WTC11 (cell line): ENCODE data around the gene AMDHD2. TPM values are rescaled to one million over a fixed set of nuclear protein-coding genes. Genes with fewer than 3 reads are reported as not detected.

Experiments
- ATAC-seq: fragments of 200-7000 bp; cut with Tn5 transposase; 2 replicates; pipeline ENCODE4 v1.10.0; 2021; ENCODE audit warnings: mild to moderate bottlenecking, moderate library complexity
- Bru-seq: library from RNA; stranded (reverse); fragments of 400-500 nt; gene quantifications from one replicate; lab custom pipeline; 2021; lab: Mats Ljungman, UMichigan
- CTCF ChIA-PET: fragments of 300-600 bp; sonication (Branson Sonifier 250); formaldehyde crosslinking; loops from one replicate; lab custom pipeline; 2021; ENCODE audit warnings: antibody characterized with exemption; lab: Charles Lee
- POLR2A ChIA-PET: fragments of 350-600 bp; sonication (Branson Sonifier 250); formaldehyde crosslinking; loops from one replicate; lab custom pipeline; 2021; ENCODE audit warnings: antibody characterized with exemption; lab: Charles Lee
- DNase-seq: peaks from one replicate; pipeline ENCODE4 v3.0.0; 2021; ENCODE audit warnings: low spot score
- H3K27ac Mint-ChIP-seq: 2 replicates; pipeline ENCODE4 v1.8.0; 2021; ENCODE audit warnings: mixed read lengths
- H3K27me3 Mint-ChIP-seq: 2 replicates; pipeline ENCODE4 v1.8.0; 2021; ENCODE audit warnings: low read depth, mild to moderate bottlenecking, moderate library complexity, mixed read lengths
- H3K36me3 Mint-ChIP-seq: 2 replicates; pipeline ENCODE4 v1.8.0; 2021; ENCODE audit warnings: mixed read lengths
- H3K4me1 Mint-ChIP-seq: 2 replicates; pipeline ENCODE4 v1.8.0; 2022; ENCODE audit warnings: mixed read lengths
- H3K4me3 Mint-ChIP-seq: 2 replicates; pipeline ENCODE4 v1.8.0; 2021; ENCODE audit warnings: mild to moderate bottlenecking, moderate library complexity, mixed read lengths
- H3K9me3 Mint-ChIP-seq: 2 replicates; pipeline ENCODE4 v1.8.0; 2021; ENCODE audit warnings: mixed read lengths
- ATF1 ChIP-seq: sonication (generic); formaldehyde crosslinking; IDR thresholded peaks from 2 replicates; pipeline ENCODE4 v1.8.1; 2023; ENCODE audit warnings: mild to moderate bottlenecking, moderate library complexity, missing genetic modification reagents
- CREM ChIP-seq: sonication (generic); formaldehyde crosslinking; IDR thresholded peaks from 2 replicates; pipeline ENCODE4 v1.8.1; 2022; ENCODE audit warnings: mild to moderate bottlenecking, missing genetic modification reagents, moderate library complexity
- KAT7 ChIP-seq: sonication (generic); formaldehyde crosslinking; IDR thresholded peaks from 2 replicates; pipeline ENCODE4 v1.8.1; 2023; ENCODE audit warnings: missing genetic modification reagents, mild to moderate bottlenecking, borderline replicate concordance
- MXD4 ChIP-seq: fragments of 250-450 bp; sonication (Bioruptor Pico); IDR thresholded peaks from 2 replicates; pipeline ENCODE4 v1.8.0; 2021; ENCODE audit warnings: mild to moderate bottlenecking, moderate library complexity, borderline replicate concordance
- NFATC4 ChIP-seq: fragments of 250-450 bp; sonication (Bioruptor Pico); IDR thresholded peaks from 2 replicates; pipeline ENCODE4 v1.9.0; 2021; ENCODE audit warnings: mild to moderate bottlenecking
- NR1H2 ChIP-seq: sonication (generic); formaldehyde crosslinking; IDR thresholded peaks from 2 replicates; pipeline ENCODE4 v1.9.0; 2021; ENCODE audit warnings: mild to moderate bottlenecking, moderate library complexity, missing genetic modification reagents
- RORB ChIP-seq: fragments of 250-450 bp; sonication (Bioruptor Pico); IDR thresholded peaks from 2 replicates; pipeline ENCODE4 v1.9.0; 2021; ENCODE audit warnings: mild to moderate bottlenecking
- SMAD4 ChIP-seq: sonication (generic); formaldehyde crosslinking; IDR thresholded peaks from 2 replicates; pipeline ENCODE4 v1.8.0; 2022; ENCODE audit warnings: mild to moderate bottlenecking, missing genetic modification reagents
- SOX15 ChIP-seq: fragments of 250-450 bp; sonication (Bioruptor Pico); IDR thresholded peaks from 2 replicates; pipeline ENCODE4 v1.9.0; 2021; ENCODE audit warnings: mild to moderate bottlenecking
- SP1 ChIP-seq: sonication (generic); formaldehyde crosslinking; conservative IDR thresholded peaks from 2 replicates; pipeline ENCODE4 v1.8.1; 2022; ENCODE audit warnings: missing genetic modification reagents
- TEAD4 ChIP-seq: sonication (generic); formaldehyde crosslinking; IDR thresholded peaks from 2 replicates; pipeline ENCODE4 v1.8.0; 2022; ENCODE audit warnings: mild to moderate bottlenecking, missing genetic modification reagents
- ZNF232 ChIP-seq: sonication (generic); formaldehyde crosslinking; IDR thresholded peaks from 2 replicates; pipeline ENCODE4 v1.8.0; 2022; ENCODE audit warnings: mild to moderate bottlenecking, missing genetic modification reagents
- ZNF263 ChIP-seq: sonication (generic); formaldehyde crosslinking; IDR thresholded peaks from 2 replicates; pipeline ENCODE4 v1.8.1; 2022; ENCODE audit warnings: low read depth, mild to moderate bottlenecking, moderate library complexity, missing genetic modification reagents
- ZNF317 ChIP-seq: sonication (generic); formaldehyde crosslinking; IDR thresholded peaks from 2 replicates; pipeline ENCODE4 v1.8.1; 2023; ENCODE audit warnings: low read depth, mild to moderate bottlenecking, moderate library complexity, missing genetic modification reagents, borderline replicate concordance
- ZNF416 ChIP-seq: fragments of 250-450 bp; sonication (Bioruptor Pico); IDR thresholded peaks from 2 replicates; pipeline ENCODE4 v1.9.0; 2021; ENCODE audit warnings: mild to moderate bottlenecking, inconsistent platforms
- long read RNA-seq, 3 experiments: library from RNA in 1 of 3; library from capped mRNA in 1 of 3; library from polyadenylated mRNA in 1 of 3; unstranded in 2 of 3; stranded (forward) in 1 of 3; transcript quantifications; one replicate each; pipeline ENCODE4 v2.0.0, GENCODE V29; 2021
- total RNA-seq: library from RNA; stranded (reverse); gene quantifications from 3 replicates; pipeline ENCODE4 v1.2.3, GENCODE V29; 2021
- TF ChIP-seq, protein P1 (sequence below): fragments of 250-450 bp; sonication (Bioruptor Pico); IDR thresholded peaks from 2 replicates; pipeline ENCODE4 v1.9.0; 2021; ENCODE audit warnings: mild to moderate bottlenecking
- TF ChIP-seq, protein P2 (sequence below): sonication (generic); formaldehyde crosslinking; IDR thresholded peaks from 2 replicates; pipeline ENCODE4 v1.8.1; 2022; ENCODE audit warnings: mild to moderate bottlenecking, moderate library complexity, missing genetic modification reagents
- TF ChIP-seq, protein P3 (sequence below): fragments of 250-450 bp; sonication (Bioruptor Pico); IDR thresholded peaks from 2 replicates; pipeline ENCODE4 v1.9.0; 2021; ENCODE audit warnings: mild to moderate bottlenecking
- TF ChIP-seq, protein P4 (sequence below): sonication (generic); formaldehyde crosslinking; IDR thresholded peaks from 2 replicates; pipeline ENCODE4 v1.8.1; 2022; ENCODE audit warnings: low read depth, mild to moderate bottlenecking, moderate library complexity, missing genetic modification reagents, borderline replicate concordance
- TF ChIP-seq, protein P5 (sequence below): sonication (generic); formaldehyde crosslinking; IDR thresholded peaks from 2 replicates; pipeline ENCODE4 v1.8.0; 2023; ENCODE audit warnings: mild to moderate bottlenecking, missing genetic modification reagents
- TF ChIP-seq, protein P6 (sequence below): sonication (generic); formaldehyde crosslinking; IDR thresholded peaks from 2 replicates; pipeline ENCODE4 v1.8.1; 2023; ENCODE audit warnings: mild to moderate bottlenecking, missing genetic modification reagents
- TF ChIP-seq, protein P7 (sequence below): sonication (generic); formaldehyde crosslinking; IDR thresholded peaks from 2 replicates; pipeline ENCODE4 v1.8.1; 2022; ENCODE audit warnings: low read depth, missing genetic modification reagents, borderline replicate concordance

Gene AMDHD2, protein sequence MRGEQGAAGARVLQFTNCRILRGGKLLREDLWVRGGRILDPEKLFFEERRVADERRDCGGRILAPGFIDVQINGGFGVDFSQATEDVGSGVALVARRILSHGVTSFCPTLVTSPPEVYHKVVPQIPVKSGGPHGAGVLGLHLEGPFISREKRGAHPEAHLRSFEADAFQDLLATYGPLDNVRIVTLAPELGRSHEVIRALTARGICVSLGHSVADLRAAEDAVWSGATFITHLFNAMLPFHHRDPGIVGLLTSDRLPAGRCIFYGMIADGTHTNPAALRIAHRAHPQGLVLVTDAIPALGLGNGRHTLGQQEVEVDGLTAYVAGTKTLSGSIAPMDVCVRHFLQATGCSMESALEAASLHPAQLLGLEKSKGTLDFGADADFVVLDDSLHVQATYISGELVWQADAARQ
- total RNA-seq (60.1 to 70.9 TPM (median 60.3 TPM) in 3 replicates), Bru-seq, nascent RNA (percentile 53 among the genes with signal in this experiment)
- long read RNA-seq, experiment 1, transcript AMDHD2-201 (11 exons, 1,459 nt): major isoform, 52 of 131 reads
- long read RNA-seq, experiment 1, transcript AMDHD2-202 (10 exons, 3,273 nt): minor isoform, 7 of 131 reads
- long read RNA-seq, experiment 1, partial matches to known transcripts: 21 of 131 reads
- long read RNA-seq, experiment 1, other reads (novel, unspliced or antisense): 48 of 131 reads
- long read RNA-seq, experiment 2, partial matches to known transcripts: 1 of 18 reads
- long read RNA-seq, experiment 2, other reads (novel, unspliced or antisense): 10 of 18 reads
- long read RNA-seq, experiment 3, partial matches to known transcripts: 0 of 5 reads
- long read RNA-seq, experiment 3, other reads (novel, unspliced or antisense): 2 of 5 reads

DNA sequence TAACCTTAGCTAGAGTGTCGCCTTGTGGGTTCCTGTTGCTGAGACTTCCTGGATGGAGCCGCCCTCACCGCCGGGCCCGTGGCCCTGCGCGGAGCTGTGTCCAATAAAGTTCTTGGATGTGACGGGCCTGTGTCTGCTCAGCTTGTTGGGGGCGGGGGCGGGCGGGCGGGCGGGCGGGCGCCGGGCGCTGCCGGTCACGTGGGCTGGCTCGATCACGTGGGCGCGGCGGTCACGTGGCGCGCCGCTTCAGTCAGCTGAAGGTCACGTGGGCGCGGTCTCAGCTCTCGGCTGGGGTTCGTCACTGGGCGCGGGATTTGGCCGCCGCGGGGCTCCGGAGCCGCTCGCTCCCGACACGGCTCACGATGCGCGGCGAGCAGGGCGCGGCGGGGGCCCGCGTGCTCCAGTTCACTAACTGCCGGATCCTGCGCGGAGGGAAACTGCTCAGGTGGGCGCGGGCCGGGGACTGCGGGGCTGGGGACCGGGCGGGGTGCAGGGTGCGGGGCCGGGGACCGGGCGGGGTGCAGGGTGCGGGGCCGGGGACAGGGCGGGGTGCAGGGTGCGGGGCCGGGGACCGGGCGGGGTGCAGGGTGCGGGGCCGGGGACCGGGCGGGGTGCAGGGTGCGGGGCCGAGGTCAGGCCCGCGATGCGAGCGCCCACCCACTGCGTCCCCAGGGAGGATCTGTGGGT is at the start of gene AMDHD2:
TSS of gene AMDHD2 (plus strand) at position 275 of the 687 bp plus-strand sequence. CDS start at position 363, 88 bp downstream.
- Mint-ChIP-seq H3K4me3 (peak within 1 kb of the TSS; percentile 75), H3K4me1 (peaks cover 27% of the 10 kb centered on the region), H3K36me3 (peaks cover 8% of the 10 kb centered on the region), H3K9me3 (no peaks in the 10 kb centered on the region), H3K27ac (peak within 1 kb of the TSS; percentile 97), H3K27me3 (no peaks in the 10 kb centered on the region)
- DNase-seq (peak; percentile 86), ATAC-seq (peak; percentile 28)
- CTCF ChIA-PET: interaction anchor here (0.7 to 2.1 kb wide), 8 partner anchors 9 to 325 kb away, joined by 3 to 13 read pairs (median 4); partner anchors contain the start of gene CEMP1
- POLR2A ChIA-PET: interaction anchor here (0.5 to 3.7 kb wide), 7 partner anchors 11 to 365 kb away, joined by 3 to 17 read pairs (median 4); partner anchors contain the start of genes CEMP1, TBC1D24, TEDC2 and TRAF7
- TF ChIP-seq NFATC4 (CRISPR knock-in tag): peak; percentile 82; the same call in 1 of the 2 replicates
- TF ChIP-seq KAT7 (CRISPR knock-in tag): no peak
- peak; percentile 81 for TF ChIP-seq SP1 (CRISPR knock-in tag)
- peak; percentile 95 for TF ChIP-seq ZNF416
- TF ChIP-seq, protein P1, sequence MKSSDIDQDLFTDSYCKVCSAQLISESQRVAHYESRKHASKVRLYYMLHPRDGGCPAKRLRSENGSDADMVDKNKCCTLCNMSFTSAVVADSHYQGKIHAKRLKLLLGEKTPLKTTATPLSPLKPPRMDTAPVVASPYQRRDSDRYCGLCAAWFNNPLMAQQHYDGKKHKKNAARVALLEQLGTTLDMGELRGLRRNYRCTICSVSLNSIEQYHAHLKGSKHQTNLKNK (CRISPR knock-in tag): no peak
- TF ChIP-seq, protein P2, sequence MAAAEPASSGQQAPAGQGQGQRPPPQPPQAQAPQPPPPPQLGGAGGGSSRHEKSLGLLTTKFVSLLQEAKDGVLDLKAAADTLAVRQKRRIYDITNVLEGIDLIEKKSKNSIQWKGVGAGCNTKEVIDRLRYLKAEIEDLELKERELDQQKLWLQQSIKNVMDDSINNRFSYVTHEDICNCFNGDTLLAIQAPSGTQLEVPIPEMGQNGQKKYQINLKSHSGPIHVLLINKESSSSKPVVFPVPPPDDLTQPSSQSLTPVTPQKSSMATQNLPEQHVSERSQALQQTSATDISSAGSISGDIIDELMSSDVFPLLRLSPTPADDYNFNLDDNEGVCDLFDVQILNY (CRISPR knock-in tag): 0 out of 2 replicates have a peak, but pooled peaks have one; percentile 33
- TF ChIP-seq, protein P3, sequence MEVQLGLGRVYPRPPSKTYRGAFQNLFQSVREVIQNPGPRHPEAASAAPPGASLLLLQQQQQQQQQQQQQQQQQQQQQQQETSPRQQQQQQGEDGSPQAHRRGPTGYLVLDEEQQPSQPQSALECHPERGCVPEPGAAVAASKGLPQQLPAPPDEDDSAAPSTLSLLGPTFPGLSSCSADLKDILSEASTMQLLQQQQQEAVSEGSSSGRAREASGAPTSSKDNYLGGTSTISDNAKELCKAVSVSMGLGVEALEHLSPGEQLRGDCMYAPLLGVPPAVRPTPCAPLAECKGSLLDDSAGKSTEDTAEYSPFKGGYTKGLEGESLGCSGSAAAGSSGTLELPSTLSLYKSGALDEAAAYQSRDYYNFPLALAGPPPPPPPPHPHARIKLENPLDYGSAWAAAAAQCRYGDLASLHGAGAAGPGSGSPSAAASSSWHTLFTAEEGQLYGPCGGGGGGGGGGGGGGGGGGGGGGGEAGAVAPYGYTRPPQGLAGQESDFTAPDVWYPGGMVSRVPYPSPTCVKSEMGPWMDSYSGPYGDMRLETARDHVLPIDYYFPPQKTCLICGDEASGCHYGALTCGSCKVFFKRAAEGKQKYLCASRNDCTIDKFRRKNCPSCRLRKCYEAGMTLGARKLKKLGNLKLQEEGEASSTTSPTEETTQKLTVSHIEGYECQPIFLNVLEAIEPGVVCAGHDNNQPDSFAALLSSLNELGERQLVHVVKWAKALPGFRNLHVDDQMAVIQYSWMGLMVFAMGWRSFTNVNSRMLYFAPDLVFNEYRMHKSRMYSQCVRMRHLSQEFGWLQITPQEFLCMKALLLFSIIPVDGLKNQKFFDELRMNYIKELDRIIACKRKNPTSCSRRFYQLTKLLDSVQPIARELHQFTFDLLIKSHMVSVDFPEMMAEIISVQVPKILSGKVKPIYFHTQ (CRISPR knock-in tag): no peak
- TF ChIP-seq SOX15: no peak
- TF ChIP-seq, protein P4, sequence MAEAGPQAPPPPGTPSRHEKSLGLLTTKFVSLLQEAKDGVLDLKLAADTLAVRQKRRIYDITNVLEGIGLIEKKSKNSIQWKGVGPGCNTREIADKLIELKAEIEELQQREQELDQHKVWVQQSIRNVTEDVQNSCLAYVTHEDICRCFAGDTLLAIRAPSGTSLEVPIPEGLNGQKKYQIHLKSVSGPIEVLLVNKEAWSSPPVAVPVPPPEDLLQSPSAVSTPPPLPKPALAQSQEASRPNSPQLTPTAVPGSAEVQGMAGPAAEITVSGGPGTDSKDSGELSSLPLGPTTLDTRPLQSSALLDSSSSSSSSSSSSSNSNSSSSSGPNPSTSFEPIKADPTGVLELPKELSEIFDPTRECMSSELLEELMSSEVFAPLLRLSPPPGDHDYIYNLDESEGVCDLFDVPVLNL: peak; percentile 55; the same call in 1 of the 2 replicates
- no peak for TF ChIP-seq TEAD4 (CRISPR knock-in tag)
- TF ChIP-seq RORB: no peak
- no peak for TF ChIP-seq NR1H2 (CRISPR knock-in tag)
- TF ChIP-seq ZNF263 (CRISPR knock-in tag): no peak
- TF ChIP-seq, protein P5, sequence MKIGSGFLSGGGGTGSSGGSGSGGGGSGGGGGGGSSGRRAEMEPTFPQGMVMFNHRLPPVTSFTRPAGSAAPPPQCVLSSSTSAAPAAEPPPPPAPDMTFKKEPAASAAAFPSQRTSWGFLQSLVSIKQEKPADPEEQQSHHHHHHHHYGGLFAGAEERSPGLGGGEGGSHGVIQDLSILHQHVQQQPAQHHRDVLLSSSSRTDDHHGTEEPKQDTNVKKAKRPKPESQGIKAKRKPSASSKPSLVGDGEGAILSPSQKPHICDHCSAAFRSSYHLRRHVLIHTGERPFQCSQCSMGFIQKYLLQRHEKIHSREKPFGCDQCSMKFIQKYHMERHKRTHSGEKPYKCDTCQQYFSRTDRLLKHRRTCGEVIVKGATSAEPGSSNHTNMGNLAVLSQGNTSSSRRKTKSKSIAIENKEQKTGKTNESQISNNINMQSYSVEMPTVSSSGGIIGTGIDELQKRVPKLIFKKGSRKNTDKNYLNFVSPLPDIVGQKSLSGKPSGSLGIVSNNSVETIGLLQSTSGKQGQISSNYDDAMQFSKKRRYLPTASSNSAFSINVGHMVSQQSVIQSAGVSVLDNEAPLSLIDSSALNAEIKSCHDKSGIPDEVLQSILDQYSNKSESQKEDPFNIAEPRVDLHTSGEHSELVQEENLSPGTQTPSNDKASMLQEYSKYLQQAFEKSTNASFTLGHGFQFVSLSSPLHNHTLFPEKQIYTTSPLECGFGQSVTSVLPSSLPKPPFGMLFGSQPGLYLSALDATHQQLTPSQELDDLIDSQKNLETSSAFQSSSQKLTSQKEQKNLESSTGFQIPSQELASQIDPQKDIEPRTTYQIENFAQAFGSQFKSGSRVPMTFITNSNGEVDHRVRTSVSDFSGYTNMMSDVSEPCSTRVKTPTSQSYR (CRISPR knock-in tag): no peak
- TF ChIP-seq, protein P6, sequence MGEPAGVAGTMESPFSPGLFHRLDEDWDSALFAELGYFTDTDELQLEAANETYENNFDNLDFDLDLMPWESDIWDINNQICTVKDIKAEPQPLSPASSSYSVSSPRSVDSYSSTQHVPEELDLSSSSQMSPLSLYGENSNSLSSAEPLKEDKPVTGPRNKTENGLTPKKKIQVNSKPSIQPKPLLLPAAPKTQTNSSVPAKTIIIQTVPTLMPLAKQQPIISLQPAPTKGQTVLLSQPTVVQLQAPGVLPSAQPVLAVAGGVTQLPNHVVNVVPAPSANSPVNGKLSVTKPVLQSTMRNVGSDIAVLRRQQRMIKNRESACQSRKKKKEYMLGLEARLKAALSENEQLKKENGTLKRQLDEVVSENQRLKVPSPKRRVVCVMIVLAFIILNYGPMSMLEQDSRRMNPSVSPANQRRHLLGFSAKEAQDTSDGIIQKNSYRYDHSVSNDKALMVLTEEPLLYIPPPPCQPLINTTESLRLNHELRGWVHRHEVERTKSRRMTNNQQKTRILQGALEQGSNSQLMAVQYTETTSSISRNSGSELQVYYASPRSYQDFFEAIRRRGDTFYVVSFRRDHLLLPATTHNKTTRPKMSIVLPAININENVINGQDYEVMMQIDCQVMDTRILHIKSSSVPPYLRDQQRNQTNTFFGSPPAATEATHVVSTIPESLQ (CRISPR knock-in tag): no peak
- TF ChIP-seq, protein P7, sequence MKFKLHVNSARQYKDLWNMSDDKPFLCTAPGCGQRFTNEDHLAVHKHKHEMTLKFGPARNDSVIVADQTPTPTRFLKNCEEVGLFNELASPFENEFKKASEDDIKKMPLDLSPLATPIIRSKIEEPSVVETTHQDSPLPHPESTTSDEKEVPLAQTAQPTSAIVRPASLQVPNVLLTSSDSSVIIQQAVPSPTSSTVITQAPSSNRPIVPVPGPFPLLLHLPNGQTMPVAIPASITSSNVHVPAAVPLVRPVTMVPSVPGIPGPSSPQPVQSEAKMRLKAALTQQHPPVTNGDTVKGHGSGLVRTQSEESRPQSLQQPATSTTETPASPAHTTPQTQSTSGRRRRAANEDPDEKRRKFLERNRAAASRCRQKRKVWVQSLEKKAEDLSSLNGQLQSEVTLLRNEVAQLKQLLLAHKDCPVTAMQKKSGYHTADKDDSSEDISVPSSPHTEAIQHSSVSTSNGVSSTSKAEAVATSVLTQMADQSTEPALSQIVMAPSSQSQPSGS (CRISPR knock-in tag): no peak
- no peak for TF ChIP-seq ATF1 (CRISPR knock-in tag)
- no peak for TF ChIP-seq CREM (CRISPR knock-in tag)
- TF ChIP-seq ZNF317 (CRISPR knock-in tag): no peak
- no peak for TF ChIP-seq ZNF232 (CRISPR knock-in tag)
- TF ChIP-seq SMAD4 (CRISPR knock-in tag): no peak
- no peak for TF ChIP-seq MXD4 (CRISPR knock-in tag)
